Smooth muscle cell (in vitro differentiated cells): Measurements from ENCODE around the gene AHDC1. TPM values are rescaled to one million over a fixed set of nuclear protein-coding genes. Genes with fewer than 3 reads are reported as not detected.

ENCODE experiments used
- DNase-seq: peaks from one replicate; lab custom pipeline; 2025; ENCODE audit not compliant: unreplicated experiment; lab: John Stamatoyannopoulos, UW
- H2AFZ ChIP-seq: fragments of 200-600 bp; sonication (generic); 2 replicates; pipeline ENCODE4 v1.6.0; 2016; ENCODE audit warnings: antibody characterized with exemption, low read depth, mild to moderate bottlenecking
- H3F3A ChIP-seq: fragments of 200-600 bp; sonication (generic); 2 replicates; pipeline ENCODE4 v1.6.0; 2017; ENCODE audit warnings: antibody characterized with exemption, low read depth
- H3K27ac ChIP-seq: fragments of 200-600 bp; sonication (generic); 2 replicates; pipeline ENCODE4 v1.5.1; 2016; ENCODE audit warnings: low read depth, mild to moderate bottlenecking
- H3K27me3 ChIP-seq: fragments of 200-600 bp; sonication (generic); 2 replicates; pipeline ENCODE4 v1.6.1; 2016; ENCODE audit warnings: low read depth, mild to moderate bottlenecking
- H3K36me3 ChIP-seq: fragments of 200-600 bp; sonication (generic); 2 replicates; pipeline ENCODE4 v1.5.1; 2016; ENCODE audit warnings: low read depth
- H3K4me1 ChIP-seq: fragments of 200-600 bp; sonication (generic); 2 replicates; pipeline ENCODE4 v1.5.1; 2016; ENCODE audit warnings: low read depth
- H3K4me2 ChIP-seq: fragments of 200-600 bp; sonication (generic); 2 replicates; pipeline ENCODE4 v1.6.0; 2016; ENCODE audit warnings: mild to moderate bottlenecking
- H3K4me3 ChIP-seq: fragments of 200-600 bp; sonication (generic); 2 replicates; pipeline ENCODE4 v1.5.1; 2016; ENCODE audit warnings: mild to moderate bottlenecking
- H3K79me2 ChIP-seq: fragments of 200-600 bp; sonication (generic); 2 replicates; pipeline ENCODE4 v1.6.0; 2016; ENCODE audit warnings: low read depth, mild to moderate bottlenecking
- H3K9ac ChIP-seq: fragments of 200-600 bp; sonication (generic); 2 replicates; pipeline ENCODE4 v1.6.0; 2016; ENCODE audit warnings: low read depth
- H3K9me3 ChIP-seq: fragments of 200-600 bp; sonication (generic); replicated peaks from 2 replicates; pipeline ENCODE4 v1.5.1; 2016; ENCODE audit warnings: low read depth
- H4K20me1 ChIP-seq: fragments of 200-600 bp; sonication (generic); 2 replicates; pipeline ENCODE4 v1.6.0; 2016; ENCODE audit warnings: low read depth
- WGBS: methylation state at CpG from one replicate; pipeline ENCODE4 v1.1.7; 2016; ENCODE audit warnings: low lambda C conversion rate; 5-methylcytosine and 5-hydroxymethylcytosine counted together
- polyA plus RNA-seq: library from polyadenylated mRNA; unstranded; fragments of >200 nt; fragmentation: Nextera tagmentation; extraction: Ambion mirVana; gene quantifications from 2 replicates; pipeline ENCODE4 v1.2.1, GENCODE V29; 2016
- total RNA-seq: library from RNA; depleted of rRNA; stranded (reverse); fragments of >200 nt; gene quantifications from 2 replicates; pipeline ENCODE4 v1.2.3, GENCODE V29; 2014
- TF ChIP-seq, protein P1 (sequence below): fragments of 200-600 bp; sonication (generic); IDR thresholded peaks from 2 replicates; pipeline ENCODE4 v1.5.1; 2017; ENCODE audit warnings: borderline replicate concordance, mild to moderate bottlenecking, antibody characterized with exemption; ENCODE audit not compliant: insufficient read depth, poor library complexity, severe bottlenecking

AHDC1 gene
- total and polyA plus RNA-seq, 2 experiments from 2014 or later, result 12.2 TPM

DNA sequence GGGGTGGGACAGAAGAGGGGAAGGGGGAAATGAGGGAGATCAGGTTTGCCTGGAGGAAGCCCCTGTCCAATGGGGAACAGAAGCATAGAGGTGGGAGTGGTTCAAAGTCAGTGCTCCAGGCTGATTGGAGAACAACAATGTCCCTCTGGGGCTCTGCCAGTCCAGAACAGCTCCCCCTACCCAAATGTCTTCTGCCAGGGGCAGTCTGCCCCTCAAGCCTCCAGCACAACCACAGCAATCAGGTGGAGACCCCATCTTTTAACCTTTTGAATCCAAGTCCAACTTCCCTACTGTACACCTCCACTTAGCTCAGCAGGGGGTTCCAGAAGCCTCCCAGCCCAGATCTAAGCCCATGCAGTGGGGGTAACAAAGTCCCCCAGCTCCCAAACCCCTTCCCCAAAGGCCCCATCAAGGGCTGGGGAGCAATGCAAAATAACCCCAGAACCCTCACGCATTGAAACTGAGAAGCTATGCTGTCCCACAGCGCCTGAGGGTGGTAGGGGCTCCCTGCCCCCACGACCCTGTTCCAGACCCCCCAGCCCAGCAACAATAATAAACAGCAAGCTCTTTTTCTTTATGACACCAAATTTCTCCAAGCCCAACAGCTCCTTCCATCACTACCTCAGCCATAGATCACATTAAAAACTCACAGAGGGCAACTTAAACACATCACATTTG is 3.3 kb downstream of the AHDC1 start:
- peak overlapping the region; percentile 84 for H3K4me3 ChIP-seq
- no peaks in the 10 kb centered on the region for H3K36me3 ChIP-seq
- WGBS, result 82% methylated on average over 3 of the region's 3 CpGs
- no peak overlapping the region for H3K9ac ChIP-seq
- H3K27me3 ChIP-seq, result no peaks in the 10 kb centered on the region
- H3K4me1 ChIP-seq, result peaks cover 80% of the 10 kb centered on the region
- TF ChIP-seq, protein P1, sequence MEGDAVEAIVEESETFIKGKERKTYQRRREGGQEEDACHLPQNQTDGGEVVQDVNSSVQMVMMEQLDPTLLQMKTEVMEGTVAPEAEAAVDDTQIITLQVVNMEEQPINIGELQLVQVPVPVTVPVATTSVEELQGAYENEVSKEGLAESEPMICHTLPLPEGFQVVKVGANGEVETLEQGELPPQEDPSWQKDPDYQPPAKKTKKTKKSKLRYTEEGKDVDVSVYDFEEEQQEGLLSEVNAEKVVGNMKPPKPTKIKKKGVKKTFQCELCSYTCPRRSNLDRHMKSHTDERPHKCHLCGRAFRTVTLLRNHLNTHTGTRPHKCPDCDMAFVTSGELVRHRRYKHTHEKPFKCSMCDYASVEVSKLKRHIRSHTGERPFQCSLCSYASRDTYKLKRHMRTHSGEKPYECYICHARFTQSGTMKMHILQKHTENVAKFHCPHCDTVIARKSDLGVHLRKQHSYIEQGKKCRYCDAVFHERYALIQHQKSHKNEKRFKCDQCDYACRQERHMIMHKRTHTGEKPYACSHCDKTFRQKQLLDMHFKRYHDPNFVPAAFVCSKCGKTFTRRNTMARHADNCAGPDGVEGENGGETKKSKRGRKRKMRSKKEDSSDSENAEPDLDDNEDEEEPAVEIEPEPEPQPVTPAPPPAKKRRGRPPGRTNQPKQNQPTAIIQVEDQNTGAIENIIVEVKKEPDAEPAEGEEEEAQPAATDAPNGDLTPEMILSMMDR, result no peak
- peaks cover 75% of the 10 kb centered on the region for H3K79me2 ChIP-seq
- H4K20me1 ChIP-seq, result peaks cover 72% of the 10 kb centered on the region
- peak overlapping the region; percentile 93 for H3K4me2 ChIP-seq
- H3K27ac ChIP-seq, result peak overlapping the region; percentile 88
- H3K9me3 ChIP-seq, result no peaks in the 10 kb centered on the region
- DNase-seq, result no peak
- H2AFZ ChIP-seq, result no peak overlapping the region
- peaks cover 56% of the 10 kb centered on the region for H3F3A ChIP-seq

DNA sequence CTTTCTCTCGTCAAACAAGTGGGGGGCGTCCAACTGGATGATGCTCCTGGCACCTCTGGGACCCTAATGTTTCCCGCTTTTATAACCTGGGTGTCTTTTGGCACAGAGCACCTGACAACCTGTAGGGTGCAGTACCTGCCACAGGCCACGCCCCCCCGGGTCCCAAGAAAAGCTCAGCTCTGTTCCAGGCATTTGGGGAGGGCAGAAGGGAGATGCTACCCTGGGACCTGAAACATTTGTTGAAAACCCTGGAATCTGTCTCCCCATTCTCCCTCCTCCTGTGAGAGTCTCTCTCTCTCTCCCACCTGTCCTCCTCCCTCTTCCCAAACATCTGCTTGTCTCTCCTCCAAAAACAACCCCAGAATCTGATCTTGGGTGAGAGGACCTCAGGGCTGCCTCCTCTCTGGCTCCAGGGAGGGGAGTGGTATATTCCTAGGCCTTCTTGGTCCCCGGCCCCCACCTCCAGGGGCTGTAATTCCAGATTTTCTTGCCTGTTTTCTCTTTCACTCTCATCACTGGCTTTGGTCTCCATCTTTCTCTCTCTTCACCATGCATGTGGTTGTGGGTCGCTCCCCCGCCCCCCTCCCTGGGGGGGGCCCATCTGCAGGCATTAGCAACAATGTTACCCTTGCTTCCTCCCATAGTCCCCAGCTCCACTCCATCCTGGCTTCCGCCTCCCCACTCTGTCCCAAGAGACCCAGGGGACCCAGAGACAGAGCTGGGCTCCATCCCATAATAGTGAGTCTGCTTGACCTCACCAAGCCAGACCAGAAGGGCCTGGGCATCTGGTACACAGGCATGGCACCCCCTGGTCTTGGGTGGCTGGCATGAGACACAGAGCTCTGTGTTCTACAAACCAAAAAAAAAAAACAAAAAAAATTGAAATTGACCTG is 4.1 kb downstream of the AHDC1 start:
- Histone ChIP-seq H3K27ac (peak overlapping the region; percentile 88), H3K9me3 (no peaks in the 10 kb centered on the region), H3K4me3 (no peak overlapping the region), H3K27me3 (no peaks in the 10 kb centered on the region), H3K4me2 (peak overlapping the region; percentile 93), H2AFZ (no peak overlapping the region), H3F3A (peaks cover 53% of the 10 kb centered on the region), H3K36me3 (no peaks in the 10 kb centered on the region), H3K79me2 (peaks cover 82% of the 10 kb centered on the region), H3K9ac (no peak overlapping the region), H4K20me1 (peaks cover 80% of the 10 kb centered on the region), H3K4me1 (peaks cover 80% of the 10 kb centered on the region)
- TF ChIP-seq, protein P1, result no peak
- no peak for DNase-seq
- WGBS, result 58% methylated on average over 9 of the region's 9 CpGs

DNA sequence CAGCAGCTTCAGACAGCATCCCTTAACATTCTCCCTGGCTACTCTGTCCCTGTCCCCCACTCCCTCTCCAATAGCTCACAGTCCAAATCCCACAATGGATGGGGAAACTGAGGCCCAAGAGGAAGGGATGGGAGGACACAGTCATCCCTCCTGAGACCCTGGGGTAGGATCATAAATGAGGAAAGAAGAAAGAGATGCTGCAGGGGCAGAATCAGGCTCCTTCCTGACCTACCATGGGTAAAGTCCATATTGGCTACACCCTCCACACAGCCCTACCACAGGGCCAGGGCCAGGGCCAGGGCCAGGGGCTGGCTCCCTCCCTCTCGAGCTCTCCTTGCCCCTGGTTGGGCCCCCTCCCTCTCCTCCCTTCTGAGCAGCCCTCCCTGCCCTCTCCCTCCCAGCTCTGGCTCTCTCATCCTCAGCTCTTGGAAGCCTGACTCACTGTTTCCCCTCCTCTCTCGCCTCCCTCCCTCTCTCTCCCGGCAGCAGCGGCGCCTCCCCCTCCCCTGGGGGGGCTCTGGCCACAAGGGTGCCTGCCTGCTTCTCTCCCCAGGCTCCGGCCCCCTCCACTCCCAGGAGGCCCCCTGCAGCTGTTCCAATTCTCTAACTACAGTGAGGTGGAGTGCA is 4.9 kb downstream of the AHDC1 start:
- peak overlapping the region; percentile 88 for H3K27ac ChIP-seq
- WGBS, result 0% methylated on average over 2 of the region's 6 CpGs
- DNase-seq, result peak; percentile 58

More for the DNA sequence above, 4.9 kb downstream of the AHDC1 start:
- no peaks in the 10 kb centered on the region for H3K27me3 ChIP-seq
- peaks cover 53% of the 10 kb centered on the region for H3F3A ChIP-seq
- H3K36me3 ChIP-seq, result no peaks in the 10 kb centered on the region
- H3K4me1 ChIP-seq, result peaks cover 83% of the 10 kb centered on the region
- H3K4me3 ChIP-seq, result no peak overlapping the region
- no peaks in the 10 kb centered on the region for H3K9me3 ChIP-seq
- TF ChIP-seq, protein P1, result no peak
- H4K20me1 ChIP-seq, result peaks cover 88% of the 10 kb centered on the region
- H3K4me2 ChIP-seq, result peak overlapping the region; percentile 93
- H3K9ac ChIP-seq, result no peak overlapping the region
- H3K79me2 ChIP-seq, result peaks cover 91% of the 10 kb centered on the region
- no peak overlapping the region for H2AFZ ChIP-seq
